ENCODE measurements around the gene SYCE3. TPM values are rescaled to one million over a fixed set of nuclear protein-coding genes. Genes with fewer than 3 reads are reported as not detected.

Gene SYCE3
- total and polyA plus RNA-seq, 2 donors (not counting 3 experiments of a cell fraction or from before 2014, with no cell fraction given): not detected

- H3K4me3 ChIP-seq (replicated peaks in 1 of 3; ENCODE audit: insufficient read depth in 1 of 3, low read depth in 1 of 3, low read length in 3 of 3): no peak overlapping the region
- H3K9me3 ChIP-seq (replicated peaks; ENCODE audit: control insufficient read depth, insufficient read depth, low read length): no peaks in the 10 kb centered on the region
- no peaks in the 10 kb centered on the region for H4K20me1 ChIP-seq (replicated peaks; ENCODE audit: control insufficient read depth, extremely low read depth, insufficient read depth, low read length)
- H3K4me1 ChIP-seq (ENCODE audit: control insufficient read depth, extremely low read depth, insufficient read depth, low read length): peaks cover 3% of the 10 kb centered on the region
- H3K79me2 ChIP-seq (ENCODE audit: control insufficient read depth, insufficient read depth, low read length): peaks cover 7% of the 10 kb centered on the region
- no peak for FAIRE-seq
- TF ChIP-seq GATA2 (IDR thresholded peaks at IDR 0.05; ENCODE audit: insufficient read depth, insufficient read length, low read depth, low read length): no peak
- TF ChIP-seq POLR2A (IDR thresholded peaks at IDR 0.05; ENCODE audit: low read depth, low read length): no peak
- TF ChIP-seq MAX (IDR thresholded peaks at IDR 0.05; ENCODE audit: insufficient read depth, insufficient read length): no peak
- TF ChIP-seq MYC (IDR thresholded peaks at IDR 0.05; ENCODE audit: low read depth, low read length): no peak
- TF ChIP-seq EZH2 (IDR thresholded peaks at IDR 0.05; ENCODE audit: borderline replicate concordance, low read depth, low read length, severe bottlenecking): no peak
- TF ChIP-seq FOS (IDR thresholded peaks at IDR 0.05; ENCODE audit: borderline replicate concordance, insufficient read depth, low read length): no peak
- no peak for TF ChIP-seq CTCF (IDR thresholded peaks at IDR 0.05; ENCODE audit: extremely low read depth in 1 of 2, insufficient read depth in 1 of 2, low read depth in 1 of 2, low read length in 2 of 2)
- ChIA-PET POLR2A (no interaction called here), CTCF (no interaction called here)
- no TSS peak for BruUV-seq (replicated peaks)
- no peak overlapping the region for H3K9ac ChIP-seq (replicated peaks; ENCODE audit: extremely low read depth, insufficient read depth, low read length)
- H3K4me2 ChIP-seq (ENCODE audit: insufficient read depth, low read length): no peak overlapping the region
- H3K27ac ChIP-seq (ENCODE audit: insufficient read depth, low read depth, low read length): no peak overlapping the region
- no peak for DNase-seq (ENCODE audit: low read depth, low spot score)
- no peaks in the 10 kb centered on the region for H3K9me1 ChIP-seq (replicated peaks; ENCODE audit: control insufficient read depth, extremely low read depth, insufficient read depth, low read length)
- H3K27me3 ChIP-seq (ENCODE audit: control insufficient read depth in 2 of 2, insufficient read depth in 2 of 2, low read length in 2 of 2): no peaks in the 10 kb centered on the region
- H3K36me3 ChIP-seq (ENCODE audit: control insufficient read depth in 2 of 2, extremely low read depth in 1 of 2, insufficient read depth in 2 of 2, low read length in 2 of 2): peaks cover 0 to 24% of the 10 kb centered on the region in 2 experiments
- no peak overlapping the region for H2AFZ ChIP-seq (ENCODE audit: low read depth, low read length)
- intact Hi-C loops (cut with micrococcal nuclease): no loop called here
- dilution Hi-C loops (cut with MboI; ENCODE audit: extremely low pct_ligation_motif_present, low sequenced_read_pairs): no loop called here
These were observed 44.1 kb downstream of the SYCE3 start for GRCh38 chr22:50518606-50519005.
